ENCODE measurements around the gene CXCL10.

DNA sequence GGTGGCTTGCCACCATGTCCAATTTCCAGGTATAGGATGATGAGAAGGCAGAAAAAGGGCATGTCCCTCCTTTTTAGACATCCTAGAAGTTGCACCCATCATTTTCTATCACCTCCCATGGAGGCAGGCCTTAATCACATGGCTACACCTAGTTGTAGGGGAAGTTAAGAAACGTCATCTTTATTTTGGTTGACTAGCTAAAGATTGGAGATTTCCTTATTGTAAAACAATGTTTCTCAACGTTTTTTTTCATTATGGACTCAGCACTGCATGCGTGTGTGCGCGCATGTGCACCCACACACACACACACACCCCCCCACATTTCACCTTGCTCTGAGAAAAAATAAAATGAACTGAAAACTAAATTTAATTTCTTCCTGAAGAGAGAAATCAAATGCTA lies 14.0 kb downstream of the CXCL10 start:
- TF ChIP-seq EZH2 (optimal IDR thresholded peaks at IDR 0.05; ENCODE audit: low read depth, low read length) (no peak), EZH2phosphoT487 (IDR thresholded peaks at IDR 0.05; ENCODE audit: low read length) (no peak)
- TF ChIP-seq, protein P1, sequence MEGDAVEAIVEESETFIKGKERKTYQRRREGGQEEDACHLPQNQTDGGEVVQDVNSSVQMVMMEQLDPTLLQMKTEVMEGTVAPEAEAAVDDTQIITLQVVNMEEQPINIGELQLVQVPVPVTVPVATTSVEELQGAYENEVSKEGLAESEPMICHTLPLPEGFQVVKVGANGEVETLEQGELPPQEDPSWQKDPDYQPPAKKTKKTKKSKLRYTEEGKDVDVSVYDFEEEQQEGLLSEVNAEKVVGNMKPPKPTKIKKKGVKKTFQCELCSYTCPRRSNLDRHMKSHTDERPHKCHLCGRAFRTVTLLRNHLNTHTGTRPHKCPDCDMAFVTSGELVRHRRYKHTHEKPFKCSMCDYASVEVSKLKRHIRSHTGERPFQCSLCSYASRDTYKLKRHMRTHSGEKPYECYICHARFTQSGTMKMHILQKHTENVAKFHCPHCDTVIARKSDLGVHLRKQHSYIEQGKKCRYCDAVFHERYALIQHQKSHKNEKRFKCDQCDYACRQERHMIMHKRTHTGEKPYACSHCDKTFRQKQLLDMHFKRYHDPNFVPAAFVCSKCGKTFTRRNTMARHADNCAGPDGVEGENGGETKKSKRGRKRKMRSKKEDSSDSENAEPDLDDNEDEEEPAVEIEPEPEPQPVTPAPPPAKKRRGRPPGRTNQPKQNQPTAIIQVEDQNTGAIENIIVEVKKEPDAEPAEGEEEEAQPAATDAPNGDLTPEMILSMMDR (IDR thresholded peaks at IDR 0.05; ENCODE audit: low read length) = no peak
